ENCODE data around the gene MROH9.
"Not testable (repeated sequence)": the region's sequence is repeated elsewhere in the genome, so short reads cannot be mapped to it uniquely, and the experiment has no call there.

The MROH9 gene

DNA sequence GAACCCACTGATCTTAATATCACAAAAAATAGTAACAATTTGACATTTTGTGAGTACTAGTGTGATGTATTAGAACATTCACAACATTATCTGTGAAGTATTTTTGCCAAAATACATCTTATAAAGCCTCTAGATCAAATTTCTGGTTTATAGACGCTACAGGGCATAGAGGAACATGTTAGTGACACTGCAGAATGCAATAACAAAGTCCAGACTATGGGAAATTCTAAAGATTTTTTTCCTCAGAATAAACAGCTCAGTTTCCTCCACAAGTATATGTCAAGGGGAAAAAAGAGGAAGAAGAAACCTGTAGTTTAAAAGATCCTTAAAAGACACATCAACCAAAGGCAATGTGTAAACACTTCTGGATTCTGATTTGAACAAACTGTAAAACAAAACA, 26.4 kb upstream of the MROH9 start:
- Histone ChIP-seq H3K4me3 (ENCODE audit: low read length) (no peak overlapping the region), H3K36me3 (replicated peaks; ENCODE audit: insufficient read depth, low read length) (no peaks in the 10 kb centered on the region), H3K4me2 (ENCODE audit: low read depth, low read length) (no peak overlapping the region), H3K9ac (ENCODE audit: low read length) (no peak overlapping the region), H2AFZ (ENCODE audit: low read length) (no peak overlapping the region), H3K9me2 (replicated peaks; ENCODE audit: insufficient read depth, low read length) (no peaks in the 10 kb centered on the region), H3K27ac (ENCODE audit: low read length) (no peak overlapping the region), H3F3A (ENCODE audit: insufficient read depth, low read length) (no peaks in the 10 kb centered on the region), H3K79me2 (ENCODE audit: low read length) (no peaks in the 10 kb centered on the region), H3K4me1 (ENCODE audit: low read length) (no peaks in the 10 kb centered on the region), H3K9me3 (replicated peaks; ENCODE audit: insufficient read depth, low read length) (no peaks in the 10 kb centered on the region), H4K20me1 (ENCODE audit: insufficient read depth, low read length) (no peaks in the 10 kb centered on the region), H3K27me3 (replicated peaks; ENCODE audit: insufficient read depth, low read length) (no peaks in the 10 kb centered on the region)
- no peak for TF ChIP-seq EZH2phosphoT487 (IDR thresholded peaks at IDR 0.05; ENCODE audit: low read length)
- no peak for DNase-seq

DNA sequence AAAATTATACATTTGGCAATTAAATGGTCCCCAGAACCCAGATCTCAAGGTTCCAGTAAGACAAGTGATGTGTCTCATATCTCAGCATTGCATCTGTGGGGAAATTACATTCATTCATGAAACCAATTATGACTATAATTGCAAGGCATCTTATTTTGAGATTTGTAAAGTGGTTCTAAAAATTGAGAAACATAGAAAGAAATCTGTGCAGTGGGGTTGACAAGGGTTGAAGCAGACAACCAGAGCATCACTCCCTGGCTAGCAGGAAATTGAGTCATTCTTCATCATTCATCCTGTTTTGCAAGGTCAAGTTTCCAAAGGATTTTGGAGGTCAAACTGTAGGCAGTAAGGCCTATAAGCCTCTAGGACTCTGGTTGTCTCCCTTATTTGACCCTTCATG, 25.1 kb upstream of the MROH9 start:
- no peaks in the 10 kb centered on the region for H3F3A ChIP-seq (ENCODE audit: insufficient read depth, low read length)

DNA sequence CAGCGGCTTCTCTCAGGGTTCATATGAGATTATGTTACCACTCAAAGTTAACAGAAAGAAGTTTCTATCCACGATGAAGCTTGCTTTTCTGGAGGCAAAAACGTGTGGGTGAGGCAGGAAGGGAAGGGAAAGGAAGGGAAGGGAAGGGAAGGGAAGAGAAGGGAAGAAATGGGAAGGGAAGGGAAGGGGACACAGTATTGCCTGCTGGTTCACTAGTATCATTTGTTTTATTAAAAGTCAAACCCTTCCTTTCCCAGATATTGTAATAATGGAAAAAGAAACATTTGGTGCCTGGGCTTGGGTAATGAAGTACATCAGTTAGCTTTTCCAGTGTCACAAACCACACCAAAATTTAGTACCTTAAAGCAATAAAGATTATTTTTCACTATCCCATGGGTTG, 18.0 kb upstream of the MROH9 start:
- H3F3A ChIP-seq (ENCODE audit: insufficient read depth, low read length), result no peaks in the 10 kb centered on the region
- H3K36me3 ChIP-seq (replicated peaks; ENCODE audit: insufficient read depth, low read length), result no peaks in the 10 kb centered on the region
- TF ChIP-seq EZH2 (optimal IDR thresholded peaks at IDR 0.05; ENCODE audit: low read depth, low read length), result no peak
- TF ChIP-seq EZH2phosphoT487 (IDR thresholded peaks at IDR 0.05; ENCODE audit: low read length), result no peak
- TF ChIP-seq, protein P1, sequence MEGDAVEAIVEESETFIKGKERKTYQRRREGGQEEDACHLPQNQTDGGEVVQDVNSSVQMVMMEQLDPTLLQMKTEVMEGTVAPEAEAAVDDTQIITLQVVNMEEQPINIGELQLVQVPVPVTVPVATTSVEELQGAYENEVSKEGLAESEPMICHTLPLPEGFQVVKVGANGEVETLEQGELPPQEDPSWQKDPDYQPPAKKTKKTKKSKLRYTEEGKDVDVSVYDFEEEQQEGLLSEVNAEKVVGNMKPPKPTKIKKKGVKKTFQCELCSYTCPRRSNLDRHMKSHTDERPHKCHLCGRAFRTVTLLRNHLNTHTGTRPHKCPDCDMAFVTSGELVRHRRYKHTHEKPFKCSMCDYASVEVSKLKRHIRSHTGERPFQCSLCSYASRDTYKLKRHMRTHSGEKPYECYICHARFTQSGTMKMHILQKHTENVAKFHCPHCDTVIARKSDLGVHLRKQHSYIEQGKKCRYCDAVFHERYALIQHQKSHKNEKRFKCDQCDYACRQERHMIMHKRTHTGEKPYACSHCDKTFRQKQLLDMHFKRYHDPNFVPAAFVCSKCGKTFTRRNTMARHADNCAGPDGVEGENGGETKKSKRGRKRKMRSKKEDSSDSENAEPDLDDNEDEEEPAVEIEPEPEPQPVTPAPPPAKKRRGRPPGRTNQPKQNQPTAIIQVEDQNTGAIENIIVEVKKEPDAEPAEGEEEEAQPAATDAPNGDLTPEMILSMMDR (IDR thresholded peaks at IDR 0.05; ENCODE audit: low read length), result no peak
- no peak overlapping the region for H2AFZ ChIP-seq (ENCODE audit: low read length)
- H3K4me1 ChIP-seq (ENCODE audit: low read length), result no peaks in the 10 kb centered on the region
- H3K27me3 ChIP-seq (replicated peaks; ENCODE audit: insufficient read depth, low read length), result no peaks in the 10 kb centered on the region
- DNase-seq, result no peak
- no peak overlapping the region for H3K27ac ChIP-seq (ENCODE audit: low read length)
- no peaks in the 10 kb centered on the region for H3K79me2 ChIP-seq (ENCODE audit: low read length)
- H3K4me2 ChIP-seq (ENCODE audit: low read depth, low read length), result no peak overlapping the region
- no peak overlapping the region for H3K9ac ChIP-seq (ENCODE audit: low read length)
- no peaks in the 10 kb centered on the region for H4K20me1 ChIP-seq (ENCODE audit: insufficient read depth, low read length)
- H3K9me2 ChIP-seq (replicated peaks; ENCODE audit: insufficient read depth, low read length), result no peaks in the 10 kb centered on the region
- H3K4me3 ChIP-seq (ENCODE audit: low read length), result no peak overlapping the region
- H3K9me3 ChIP-seq (replicated peaks; ENCODE audit: insufficient read depth, low read length), result no peaks in the 10 kb centered on the region

More for the DNA sequence above, 25.1 kb upstream of the MROH9 start:
- no peaks in the 10 kb centered on the region for H3K79me2 ChIP-seq (ENCODE audit: low read length)
- H3K36me3 ChIP-seq (replicated peaks; ENCODE audit: insufficient read depth, low read length), result no peaks in the 10 kb centered on the region
- no peak overlapping the region for H3K4me3 ChIP-seq (ENCODE audit: low read length)
- no peak for DNase-seq
- no peaks in the 10 kb centered on the region for H3K9me3 ChIP-seq (replicated peaks; ENCODE audit: insufficient read depth, low read length)
- no peaks in the 10 kb centered on the region for H3K9me2 ChIP-seq (replicated peaks; ENCODE audit: insufficient read depth, low read length)
- H2AFZ ChIP-seq (ENCODE audit: low read length), result no peak overlapping the region
- no peaks in the 10 kb centered on the region for H4K20me1 ChIP-seq (ENCODE audit: insufficient read depth, low read length)
- H3K4me2 ChIP-seq (ENCODE audit: low read depth, low read length), result no peak overlapping the region
- TF ChIP-seq EZH2phosphoT487 (IDR thresholded peaks at IDR 0.05; ENCODE audit: low read length) (no peak), EZH2 (optimal IDR thresholded peaks at IDR 0.05; ENCODE audit: low read depth, low read length) (no peak)
- TF ChIP-seq, protein P1 (IDR thresholded peaks at IDR 0.05; ENCODE audit: low read length), result no peak
- no peak overlapping the region for H3K9ac ChIP-seq (ENCODE audit: low read length)
- H3K27ac ChIP-seq (ENCODE audit: low read length), result no peak overlapping the region
- no peaks in the 10 kb centered on the region for H3K27me3 ChIP-seq (replicated peaks; ENCODE audit: insufficient read depth, low read length)
- no peaks in the 10 kb centered on the region for H3K4me1 ChIP-seq (ENCODE audit: low read length)

DNA sequence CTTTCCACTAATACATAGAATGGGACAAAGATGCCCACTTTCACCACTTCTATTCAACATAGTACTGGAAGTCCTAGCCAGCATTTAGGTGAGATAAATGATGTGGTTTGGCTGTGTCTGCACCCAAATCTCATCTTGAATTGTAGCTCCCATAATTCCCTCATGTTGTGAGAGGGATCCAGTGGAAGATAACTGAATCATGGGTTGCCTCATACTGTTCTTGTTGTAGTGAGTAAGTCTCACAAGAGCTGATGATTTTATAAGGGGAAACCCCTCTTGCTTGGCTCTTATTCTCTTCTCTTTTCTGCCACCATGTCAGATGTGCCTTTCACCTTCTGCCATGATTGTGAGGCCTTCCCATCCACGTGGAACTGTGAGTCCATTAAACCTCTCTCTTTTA, 10.7 kb upstream of the MROH9 start:
- H3K27me3 ChIP-seq (replicated peaks; ENCODE audit: insufficient read depth, low read length); H3K4me1 ChIP-seq (ENCODE audit: low read length); H3K9me3 ChIP-seq (replicated peaks; ENCODE audit: insufficient read depth, low read length); H3K27ac ChIP-seq (ENCODE audit: low read length); H3K9me2 ChIP-seq (replicated peaks; ENCODE audit: insufficient read depth, low read length); H3K4me2 ChIP-seq (ENCODE audit: low read depth, low read length); H2AFZ ChIP-seq (ENCODE audit: low read length); H3K9ac ChIP-seq (ENCODE audit: low read length); H3K79me2 ChIP-seq (ENCODE audit: low read length); H3K36me3 ChIP-seq (replicated peaks; ENCODE audit: insufficient read depth, low read length); H4K20me1 ChIP-seq (ENCODE audit: insufficient read depth, low read length); H3K4me3 ChIP-seq (ENCODE audit: low read length); DNase-seq; H3F3A ChIP-seq (ENCODE audit: insufficient read depth, low read length): not testable (repeated sequence)
